Spleen (tissue), 3 donors: ENCODE data around the gene DLX2.

Experiments
- POLR2A ChIP-seq, 3 donors: fragments of 450-650 bp; IDR thresholded peaks; one replicate each; pipeline ENCODE4 v1.5.1; 2017; ENCODE audit warnings: antibody characterized with exemption in 3 of 3, mild to moderate bottlenecking in 1 of 3
- POLR2AphosphoS5 ChIP-seq, 3 donors: sonication (generic); formaldehyde crosslinking; IDR thresholded peaks; one replicate each; pipeline ENCODE4 v1.5.1; 2017; ENCODE audit warnings: antibody characterized with exemption in 3 of 3

GRCh38 chr2:172072303-172072702 lies 30.4 kb downstream of the DLX2 start:
- TF ChIP-seq POLR2AphosphoS5 (IDR thresholded peaks at IDR 0.05) = no peak
- no peak for TF ChIP-seq POLR2A (IDR thresholded peaks at IDR 0.05)
